ENCODE data around the gene GOLPH3.
"Not testable (repeated sequence)": the region's sequence is repeated elsewhere in the genome, so short reads cannot be mapped to it uniquely, and the experiment has no call there.

The GOLPH3 gene

GRCh38 chr5:32082701-32083100, 91.4 kb downstream of the GOLPH3 start:
- no peak for DNase-seq (ENCODE audit: low spot score)
- Histone ChIP-seq H3K4me3 (no peak overlapping the region), H3K27ac (no peak overlapping the region)
- TF ChIP-seq CTCF (IDR thresholded peaks at IDR 0.05): no peak

GRCh38 chr5:32080565-32080964, 93.6 kb downstream of the GOLPH3 start:
- not testable (repeated sequence) for H3K27ac ChIP-seq; H3K4me3 ChIP-seq; DNase-seq (ENCODE audit: low spot score)

- not testable (repeated sequence) for H3K4me3 ChIP-seq; DNase-seq (ENCODE audit: low spot score); H3K27ac ChIP-seq
Observed at GRCh38 chr5:32078855-32079254, 95.3 kb downstream of the GOLPH3 start.

- peak; percentile 63 for TF ChIP-seq CTCF (IDR thresholded peaks at IDR 0.05)
- Histone ChIP-seq H3K4me3 (no peak overlapping the region), H3K27ac (no peak overlapping the region)
- DNase-seq (ENCODE audit: low spot score): no peak
Observed at GRCh38 chr5:32076699-32077695, 97.1 kb downstream of the GOLPH3 start.
